ENCODE measurements around the gene PLEKHA8.

PLEKHA8 gene

GRCh38 chr7:30113144-30113543, 84.9 kb downstream of the PLEKHA8 start:
- TF ChIP-seq CTCF (IDR thresholded peaks at IDR 0.05; ENCODE audit: borderline replicate concordance, insufficient read depth, low read depth, low read length) = no peak
- H3K4me3 ChIP-seq (ENCODE audit: low read depth, low read length) = no peak overlapping the region

- H3K4me3 ChIP-seq (ENCODE audit: low read depth, low read length) = no peak overlapping the region
- TF ChIP-seq CTCF (IDR thresholded peaks at IDR 0.05; ENCODE audit: borderline replicate concordance, insufficient read depth, low read depth, low read length) = no peak
Measured at GRCh38 chr7:30114536-30115238, 86.5 kb downstream of the PLEKHA8 start.

- no peak for TF ChIP-seq CTCF (IDR thresholded peaks at IDR 0.05; ENCODE audit: borderline replicate concordance, insufficient read depth, low read depth, low read length)
- no peak overlapping the region for H3K4me3 ChIP-seq (ENCODE audit: low read depth, low read length)
Measured at GRCh38 chr7:30115709-30116297, 87.6 kb downstream of the PLEKHA8 start.

GRCh38 chr7:30116771-30117170, 88.6 kb downstream of the PLEKHA8 start:
- H3K4me3 ChIP-seq (ENCODE audit: low read depth, low read length) = no peak overlapping the region

GRCh38 chr7:30117896-30118295, 89.7 kb downstream of the PLEKHA8 start:
- TF ChIP-seq CTCF (IDR thresholded peaks at IDR 0.05; ENCODE audit: borderline replicate concordance, insufficient read depth, low read depth, low read length) = no peak
- H3K4me3 ChIP-seq (ENCODE audit: low read depth, low read length) = no peak overlapping the region

More at GRCh38 chr7:30116771-30117170, 88.6 kb downstream of the PLEKHA8 start:
- no peak for TF ChIP-seq CTCF (IDR thresholded peaks at IDR 0.05; ENCODE audit: borderline replicate concordance, insufficient read depth, low read depth, low read length)

GRCh38 chr7:30119890-30120577, 91.8 kb downstream of the PLEKHA8 start:
- no peak overlapping the region for H3K4me3 ChIP-seq (ENCODE audit: low read depth, low read length)
- no peak for TF ChIP-seq CTCF (IDR thresholded peaks at IDR 0.05; ENCODE audit: borderline replicate concordance, insufficient read depth, low read depth, low read length)
